SHP77 treated with DMSO at 0.1 percent for 48 hours (cell line): ENCODE results near the gene PTPN12.
A peak's percentile ranks its signal among the peaks of the same experiment; 100 is the strongest.
"Not testable (repeated sequence)": the region's sequence is repeated elsewhere in the genome, so short reads cannot be mapped to it uniquely, and the experiment has no call there.

ENCODE experiments used
- DNase-seq: peaks from one replicate; lab custom pipeline; 2025; lab: John Stamatoyannopoulos, UW

Gene PTPN12

DNA sequence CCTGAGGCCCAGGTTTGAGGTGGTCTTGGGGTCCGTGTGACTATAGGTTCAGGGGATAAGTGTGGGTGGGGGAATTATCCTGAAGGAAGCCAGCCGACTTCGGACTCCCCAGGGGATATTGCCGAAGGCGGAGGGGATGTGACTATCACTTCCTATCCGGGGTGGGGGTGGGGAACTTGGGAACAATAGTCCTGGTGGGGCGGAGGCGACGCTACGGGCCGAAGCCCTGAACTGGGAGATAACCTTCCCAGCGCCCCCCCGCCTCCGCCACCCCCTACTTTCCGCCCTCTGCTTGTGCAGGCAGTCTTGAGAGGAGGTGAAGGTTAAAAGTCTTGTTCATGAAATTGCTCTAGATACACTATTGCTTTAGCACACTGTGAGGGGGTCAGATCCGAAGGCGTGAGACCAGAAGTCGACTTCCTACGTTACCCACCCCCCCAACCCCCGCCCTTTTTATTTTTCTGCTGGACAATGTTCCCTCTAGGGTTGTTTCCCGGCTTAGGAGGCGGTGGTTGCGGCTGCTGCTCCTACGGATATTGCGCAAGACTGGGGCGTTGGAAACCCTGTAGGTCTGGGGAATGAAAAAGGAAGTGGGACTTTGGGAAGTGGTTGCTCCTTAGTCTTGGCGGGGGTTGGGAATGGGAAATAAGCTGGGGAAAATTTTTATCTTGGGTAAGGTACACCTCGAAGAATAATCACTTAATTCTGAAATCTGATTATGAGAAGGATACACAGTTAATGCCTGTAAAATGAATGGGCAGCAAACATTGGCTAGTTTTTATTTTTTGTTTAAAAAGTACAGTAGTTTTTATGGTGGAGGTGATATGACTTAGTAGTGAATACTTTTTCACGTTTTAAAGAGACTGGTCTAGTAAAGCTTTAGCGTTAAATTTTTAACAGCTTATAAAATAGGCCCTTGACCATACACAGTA is 1.5 kb downstream of the PTPN12 start:
- DNase-seq, result peak; percentile 26

DNA sequence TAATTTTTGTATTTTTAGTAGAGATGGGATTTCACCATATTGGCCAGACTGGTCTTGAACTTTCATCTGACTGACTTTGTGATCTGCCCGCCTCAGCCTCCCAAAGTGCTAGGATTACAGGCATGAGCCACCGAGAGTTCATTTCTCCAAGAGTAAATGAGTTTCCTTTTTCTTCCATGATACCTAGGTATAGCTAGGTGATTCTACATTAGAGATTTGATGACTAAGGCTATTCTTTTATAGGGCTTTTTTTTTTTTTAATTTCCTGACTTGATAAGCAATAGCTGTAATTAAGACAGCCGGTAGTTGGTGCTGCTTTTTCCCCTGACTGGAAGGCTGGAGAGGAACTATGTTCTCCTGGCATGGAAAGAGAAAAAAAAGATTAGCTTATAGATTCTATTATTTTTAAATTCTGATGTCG is 3.3 kb downstream of the PTPN12 start:
- DNase-seq, result no peak

DNA sequence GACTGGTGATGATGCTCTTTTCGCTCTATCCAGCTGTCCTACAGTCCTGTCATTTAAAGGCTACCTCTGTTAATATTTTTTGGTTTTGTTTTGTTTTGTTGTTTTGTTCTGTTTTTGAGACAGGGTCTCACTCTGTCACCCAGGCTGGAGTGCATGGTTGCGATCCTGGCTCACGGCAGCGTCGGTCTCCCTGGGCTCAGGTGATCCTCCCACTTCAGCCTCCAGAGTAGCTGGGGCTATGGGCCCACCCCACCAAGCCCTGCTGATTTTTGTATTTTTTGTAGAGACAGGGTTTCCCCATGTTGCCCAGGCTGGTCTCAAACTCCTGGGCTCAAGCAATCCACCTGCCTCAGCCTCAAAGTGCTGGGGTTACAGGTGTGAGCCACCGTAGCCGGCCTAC is 3.9 kb downstream of the PTPN12 start:
- not testable (repeated sequence) for DNase-seq

DNA sequence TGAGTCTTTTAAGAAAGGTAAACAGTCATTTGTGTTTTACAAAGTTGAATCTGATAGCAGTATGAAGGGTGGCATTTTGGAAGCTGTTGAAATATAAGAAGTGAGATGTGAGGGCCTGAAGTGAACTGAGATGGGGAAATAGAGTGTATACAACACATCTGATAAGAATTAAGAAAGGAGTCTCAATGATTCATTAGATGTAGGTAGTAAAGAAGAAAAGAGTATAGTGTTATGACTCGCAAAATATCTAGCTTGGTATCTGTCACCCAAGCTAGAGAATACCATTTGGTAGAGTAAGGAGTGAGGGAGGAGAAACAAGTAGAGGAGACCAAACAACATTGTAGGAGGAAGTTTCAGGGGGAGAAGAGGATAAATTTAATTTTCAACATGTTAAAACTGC is 5.3 kb downstream of the PTPN12 start:
- no peak for DNase-seq

DNA sequence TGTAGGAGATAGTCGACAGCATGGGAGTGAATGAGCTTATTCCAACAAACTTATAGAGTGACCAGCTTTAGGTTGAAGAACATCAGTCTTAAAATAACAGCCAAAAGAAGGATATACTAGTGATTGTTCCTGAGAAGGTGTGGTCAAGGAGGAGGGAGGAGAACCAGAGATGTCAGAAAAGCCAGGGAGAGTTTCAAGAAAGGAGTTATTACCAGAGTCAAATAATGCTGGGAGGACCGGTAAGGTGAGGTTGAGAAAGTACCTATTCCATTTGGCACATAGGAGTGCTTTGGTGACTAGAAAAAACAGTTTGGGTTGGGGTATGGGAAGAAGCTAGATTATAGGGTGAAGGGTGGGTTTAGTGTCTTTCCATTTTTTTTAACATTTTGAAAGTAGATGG is 5.8 kb downstream of the PTPN12 start:
- no peak for DNase-seq

DNA sequence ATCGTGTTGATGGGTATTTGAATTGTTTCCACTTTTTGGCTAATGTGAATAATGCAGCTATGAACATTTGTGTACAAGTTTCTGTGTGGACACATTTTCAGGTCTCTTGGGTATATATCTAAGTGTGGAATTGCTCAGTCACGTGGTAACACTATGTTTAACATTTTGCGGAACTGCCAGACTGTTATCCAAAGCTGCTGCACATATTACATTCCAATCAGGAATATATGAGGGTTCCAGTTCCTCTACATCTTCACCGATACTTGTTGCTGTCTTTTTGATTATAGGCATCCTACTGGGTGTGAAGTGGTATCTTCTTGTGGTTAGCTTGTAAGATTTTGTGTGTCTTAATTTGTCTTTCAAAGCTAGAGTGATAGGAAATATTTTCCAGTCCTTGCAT is 6.8 kb downstream of the PTPN12 start:
- DNase-seq, result no peak

DNA sequence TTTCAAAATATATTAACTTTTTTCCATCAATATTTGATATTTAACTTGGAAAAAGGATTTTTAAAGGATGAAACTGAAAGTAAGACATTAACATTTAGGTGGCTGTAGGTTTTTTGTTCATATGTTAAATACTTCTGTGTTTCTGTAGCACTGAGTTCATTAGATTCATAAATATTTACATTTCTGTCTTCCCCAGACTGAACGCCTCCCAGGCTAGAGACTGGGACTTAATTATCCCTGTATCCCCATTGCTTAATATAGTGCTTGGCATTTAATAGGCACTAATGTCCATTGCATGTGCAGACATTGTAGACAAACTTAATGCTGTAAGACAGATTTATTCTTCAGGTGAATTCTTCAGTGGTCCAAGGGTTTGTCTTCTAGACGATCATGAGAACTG is 7.4 kb downstream of the PTPN12 start:
- DNase-seq, result no peak

DNA sequence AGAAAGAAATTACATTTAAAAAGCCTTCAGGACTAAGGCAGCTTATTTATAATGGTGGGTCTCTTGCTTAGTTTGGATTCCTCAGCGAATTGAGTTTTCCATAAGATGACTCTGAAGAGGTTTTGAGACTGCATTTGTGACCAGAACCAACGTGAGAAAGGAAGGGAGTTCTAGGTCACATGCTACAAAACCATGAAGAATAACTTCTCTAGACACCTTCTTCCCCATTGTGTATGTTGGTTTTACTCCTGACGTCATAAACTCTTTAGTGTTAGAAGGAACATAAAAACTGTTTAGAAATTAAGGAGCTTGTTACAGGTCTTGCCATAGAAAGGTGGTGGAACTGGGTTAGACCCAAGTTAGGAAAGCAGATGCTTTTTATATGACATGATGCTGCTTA is 11.1 kb downstream of the PTPN12 start:
- DNase-seq, result no peak

DNA sequence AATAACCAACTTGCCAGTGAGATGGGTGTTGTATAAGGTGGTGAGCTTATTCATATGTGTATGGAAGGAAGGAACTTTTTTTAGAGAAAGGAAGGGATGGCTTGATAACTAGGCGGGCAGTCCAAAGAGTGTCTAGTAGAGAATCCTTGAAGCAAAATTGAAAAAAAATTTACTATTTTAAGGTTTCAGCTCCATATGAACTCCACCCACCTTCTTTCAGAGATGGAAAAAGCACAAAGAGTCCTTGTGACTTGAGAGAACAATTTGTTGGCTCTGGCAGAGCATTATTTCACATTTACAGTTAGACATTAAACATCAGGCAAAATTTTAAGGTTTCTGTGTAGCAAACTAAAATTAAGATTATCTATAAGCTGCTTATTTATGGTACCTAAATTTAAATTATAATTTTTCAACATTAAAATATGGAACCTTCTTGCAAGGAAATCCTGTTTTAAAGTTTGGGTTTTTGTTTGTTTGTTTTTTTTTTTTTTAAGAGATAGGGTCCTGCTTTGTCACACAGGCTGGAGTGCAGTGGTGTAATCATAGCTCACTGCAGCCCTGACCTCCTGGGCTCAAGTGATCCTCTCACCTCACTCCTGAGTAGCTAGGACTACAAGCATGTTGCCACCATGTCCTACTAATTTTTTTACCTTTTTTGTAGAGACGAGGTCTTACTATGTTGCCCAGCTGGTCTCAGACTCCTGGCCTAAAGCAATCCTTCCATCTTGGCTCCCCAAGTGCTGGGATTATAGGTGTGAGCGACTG is 12.2 kb downstream of the PTPN12 start:
- DNase-seq, result no peak

DNA sequence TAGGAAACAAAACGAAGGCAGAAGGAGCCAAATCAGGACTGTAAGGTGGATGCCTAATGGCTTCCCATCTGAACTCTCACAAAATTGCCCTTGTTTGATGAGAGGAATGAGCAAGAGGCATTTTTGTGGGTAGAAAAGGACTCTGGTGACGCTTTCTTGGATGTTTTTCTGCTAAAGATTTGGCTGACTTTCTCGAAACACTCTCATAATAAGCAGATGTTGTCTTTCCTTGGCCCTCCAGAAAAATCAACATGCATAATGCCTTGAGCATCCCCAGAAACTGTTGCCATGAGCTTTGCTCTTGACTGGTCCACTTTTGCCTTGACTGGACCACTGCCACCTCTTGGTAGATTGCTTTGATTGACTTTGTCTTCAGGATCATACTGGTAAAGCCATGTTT is 13.5 kb downstream of the PTPN12 start:
- no peak for DNase-seq

DNA sequence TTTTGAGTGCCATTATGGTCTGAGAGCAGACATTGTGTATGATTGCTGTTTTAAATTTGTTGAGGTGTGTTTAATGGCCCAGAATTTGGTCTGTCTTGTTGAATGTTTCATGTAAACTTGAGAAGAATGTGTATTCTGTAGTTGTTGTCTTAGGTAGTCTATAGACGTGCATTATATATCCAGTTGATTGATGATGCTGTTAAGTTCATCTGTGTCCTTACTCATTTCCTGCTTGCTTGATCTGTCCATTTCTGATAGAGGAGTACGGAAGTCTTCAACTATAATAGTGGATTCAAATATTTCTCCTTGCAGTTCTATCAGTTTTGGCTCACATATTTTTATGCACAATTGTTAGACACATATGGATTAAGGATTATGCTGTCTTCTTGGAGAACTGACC is 16.0 kb downstream of the PTPN12 start:
- DNase-seq, result no peak

DNA sequence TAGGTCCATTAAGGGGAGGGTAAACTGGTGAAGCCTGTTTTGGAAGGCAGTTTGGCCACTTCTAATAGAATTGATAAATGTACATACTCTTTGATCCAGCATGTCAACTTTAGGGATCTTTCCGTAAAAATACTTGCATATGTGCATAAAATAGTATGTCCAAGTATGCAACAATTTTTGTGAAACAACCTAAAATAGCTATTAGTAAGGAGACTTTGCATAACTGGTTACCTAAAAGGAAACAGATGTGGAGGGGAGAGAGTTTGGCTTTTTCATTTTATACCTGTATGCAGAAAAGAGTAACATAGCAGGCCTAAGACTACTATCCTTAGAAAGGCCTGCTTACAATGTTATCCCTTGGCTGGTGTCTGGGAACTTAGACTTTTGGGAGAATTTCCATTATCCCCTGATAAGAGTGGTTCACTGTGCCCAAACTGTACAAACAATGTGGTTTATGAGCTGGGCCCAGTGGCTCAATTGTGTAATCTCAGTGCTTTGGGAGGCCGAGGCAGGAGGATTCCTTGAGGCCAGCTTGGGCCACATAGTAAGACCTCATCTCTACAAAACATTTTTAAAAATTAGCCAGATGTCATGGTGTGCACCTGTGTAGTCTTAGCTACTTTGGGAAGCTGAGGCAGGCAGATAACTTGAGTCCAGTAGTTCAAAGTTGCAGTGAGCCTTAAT is 21.3 kb downstream of the PTPN12 start:
- no peak for DNase-seq

DNA sequence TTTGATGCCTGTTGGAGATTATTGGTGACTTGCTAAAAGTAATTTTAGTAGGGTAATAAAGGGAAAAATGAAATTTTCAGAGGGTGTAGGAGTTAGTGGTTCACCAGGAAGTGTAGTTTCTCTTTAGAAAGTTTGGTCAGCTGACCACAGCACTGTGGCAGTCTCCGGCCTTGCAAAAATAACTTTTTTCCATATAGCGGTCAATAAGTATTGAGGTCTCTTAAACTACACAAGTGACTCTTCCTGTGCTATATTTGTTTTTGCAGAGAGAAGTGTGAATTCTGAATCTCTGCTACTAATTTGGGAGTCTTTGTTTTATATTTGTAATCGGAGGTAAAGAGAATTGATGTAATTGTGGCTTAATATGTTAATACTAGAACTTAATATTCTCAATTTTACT is 24.3 kb downstream of the PTPN12 start:
- no peak for DNase-seq

DNA sequence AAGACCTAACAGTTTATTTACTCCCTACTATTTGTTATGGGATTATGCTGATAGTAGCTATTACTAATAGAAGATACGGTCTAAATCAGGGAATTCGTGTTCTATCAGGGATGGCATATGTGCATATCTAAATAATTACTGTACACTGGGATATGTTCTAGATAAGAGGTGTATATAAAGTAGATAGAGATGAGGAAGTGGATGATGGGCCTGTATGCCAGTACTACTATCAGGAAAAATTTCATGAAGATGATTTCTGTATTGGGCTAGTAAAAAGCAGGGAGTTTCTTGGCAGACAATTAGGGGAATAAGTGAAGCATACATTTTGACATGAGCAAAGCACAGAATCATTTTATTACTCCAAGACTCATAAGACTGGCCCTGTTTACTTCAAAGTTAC is 26.2 kb downstream of the PTPN12 start:
- no peak for DNase-seq

DNA sequence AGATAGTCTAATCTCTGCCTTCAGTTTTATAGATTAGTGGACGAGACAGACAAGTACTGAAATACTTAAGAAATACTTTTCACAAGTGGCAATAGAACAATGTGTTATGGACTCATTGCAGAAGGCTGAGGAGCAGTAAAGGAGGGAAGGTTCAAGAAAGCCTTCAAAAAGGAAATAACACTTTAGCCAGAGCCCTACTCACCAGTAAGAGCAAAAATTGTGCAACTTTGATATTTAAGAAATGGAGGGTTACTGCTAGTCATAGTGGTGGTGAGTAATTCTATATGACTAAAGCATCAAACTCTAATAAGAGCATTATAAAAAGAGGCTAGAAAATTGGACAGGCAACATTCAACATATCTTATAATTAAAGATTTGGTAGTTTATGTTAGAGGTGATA is 28.8 kb downstream of the PTPN12 start:
- DNase-seq, result no peak

DNA sequence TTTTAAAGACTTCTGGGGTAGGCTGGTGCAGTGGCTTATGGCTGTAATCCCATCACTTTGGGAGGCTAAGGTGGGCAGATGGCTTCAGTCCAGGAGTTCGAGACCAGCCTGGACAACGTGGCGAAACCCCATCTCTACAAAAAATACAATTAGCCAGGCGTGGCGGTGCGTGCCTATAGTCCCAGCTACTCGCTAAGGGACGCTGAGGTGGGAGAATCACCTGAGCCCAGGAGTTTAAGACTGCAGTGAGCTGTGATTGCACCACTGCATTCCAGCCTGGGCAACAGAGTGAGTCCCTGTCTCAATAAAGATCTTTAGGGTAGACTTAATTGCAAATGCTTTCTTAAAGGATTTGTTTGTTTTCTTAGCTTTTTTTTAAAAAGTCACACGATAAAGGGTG is 29.3 kb downstream of the PTPN12 start:
- no peak for DNase-seq

DNA sequence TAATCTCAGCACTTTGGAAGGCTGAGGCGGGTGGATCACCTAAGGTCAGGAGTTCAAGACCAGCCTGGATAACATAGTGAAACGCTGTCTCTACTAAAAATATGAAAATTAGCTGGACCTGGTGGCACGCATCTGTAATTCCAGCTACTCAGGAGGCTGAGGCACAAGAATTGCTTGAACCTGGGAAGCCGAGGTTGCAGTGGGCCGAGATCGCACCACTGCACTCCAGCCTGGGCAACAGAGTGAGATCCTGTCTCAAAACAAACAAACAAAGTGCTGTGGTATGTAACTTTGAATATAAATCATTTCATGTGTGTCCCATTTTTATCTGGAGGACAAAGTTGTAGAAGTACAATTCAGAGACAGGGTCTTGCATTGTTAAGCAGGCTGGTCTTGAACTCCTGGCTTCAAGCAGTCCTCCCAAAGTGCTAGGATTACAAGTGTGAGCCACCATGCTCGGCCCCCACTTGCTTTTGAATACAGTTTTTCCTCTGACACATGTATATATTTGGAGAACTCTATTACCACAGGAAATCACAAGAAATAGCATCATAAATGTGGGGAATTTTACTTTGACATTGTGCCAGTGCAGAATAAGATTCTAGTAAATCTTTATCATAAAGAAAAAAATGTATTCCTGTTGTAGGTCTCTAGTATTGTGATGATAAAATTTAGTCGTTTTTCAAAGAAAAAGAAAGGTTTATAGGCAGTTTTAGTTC is 32.6 kb downstream of the PTPN12 start:
- DNase-seq, result no peak

DNA sequence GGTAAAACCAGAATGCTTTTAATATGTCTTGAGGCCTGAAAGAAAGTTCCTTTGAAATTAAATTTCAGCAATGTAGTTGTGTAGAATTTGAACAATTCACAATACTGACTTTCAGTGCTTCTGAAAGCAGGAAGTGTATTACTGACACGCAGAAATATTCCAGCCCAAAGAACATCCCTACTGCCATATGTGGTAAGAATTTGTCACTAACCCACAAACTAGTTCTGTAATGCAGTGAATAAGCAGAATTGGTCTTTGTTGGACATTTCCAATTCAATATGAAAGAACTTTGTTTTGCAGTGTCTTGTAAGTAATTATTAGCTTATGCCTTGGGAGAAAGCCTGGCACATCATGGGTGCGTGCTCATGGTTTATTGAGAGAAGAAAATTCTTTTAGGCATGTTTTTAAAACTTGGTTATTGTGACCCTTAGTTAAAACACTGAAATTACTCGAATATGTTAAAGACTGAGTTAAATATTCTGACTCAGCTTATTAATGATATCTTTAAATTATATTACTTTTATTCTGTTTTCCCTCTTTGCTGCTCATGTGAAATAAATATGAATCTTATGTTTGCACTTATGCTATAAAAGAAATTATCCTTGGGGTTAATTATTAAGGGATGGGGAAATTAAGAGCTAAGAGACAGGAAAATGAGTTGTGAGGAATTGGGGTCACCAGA is 33.4 kb downstream of the PTPN12 start:
- DNase-seq, result no peak

DNA sequence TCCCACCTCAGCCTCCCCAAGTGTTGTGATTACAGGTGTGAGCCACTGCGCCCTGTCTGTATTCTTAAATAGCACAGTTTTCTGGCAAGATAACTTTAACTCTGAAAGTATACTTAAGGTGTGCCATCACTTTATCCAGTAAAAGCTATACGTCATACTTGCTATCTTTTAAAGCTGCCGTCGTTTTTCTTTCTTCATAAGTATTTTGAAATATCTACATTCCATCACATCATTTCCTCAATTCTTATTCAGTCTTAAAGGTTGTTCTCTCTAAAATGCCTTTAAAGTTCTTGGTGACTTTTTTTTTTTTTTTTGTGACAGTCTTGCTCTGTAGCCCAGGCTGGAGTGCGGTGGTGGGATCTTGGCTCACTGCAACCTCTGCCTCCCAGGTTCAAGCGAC is 34.7 kb downstream of the PTPN12 start:
- DNase-seq, result no peak

DNA sequence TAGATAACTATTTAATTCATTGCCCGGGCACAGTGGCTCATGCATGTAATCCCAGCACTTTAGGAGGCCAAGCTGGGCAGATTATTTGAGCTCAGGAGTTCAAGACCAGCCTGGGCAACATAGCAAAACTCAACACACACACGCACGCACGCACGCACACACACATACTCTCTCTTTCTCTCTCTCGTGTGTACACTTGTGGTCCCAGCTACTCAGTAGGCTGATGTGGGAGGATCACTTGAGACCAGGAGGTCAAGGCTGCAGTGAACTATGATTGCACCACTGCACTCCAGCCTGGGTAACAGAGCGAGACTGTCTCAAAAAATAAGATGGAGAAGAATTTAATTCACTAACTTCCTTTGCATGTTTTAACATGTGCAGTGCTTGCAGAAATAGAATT is 38.1 kb downstream of the PTPN12 start:
- no peak for DNase-seq

DNA sequence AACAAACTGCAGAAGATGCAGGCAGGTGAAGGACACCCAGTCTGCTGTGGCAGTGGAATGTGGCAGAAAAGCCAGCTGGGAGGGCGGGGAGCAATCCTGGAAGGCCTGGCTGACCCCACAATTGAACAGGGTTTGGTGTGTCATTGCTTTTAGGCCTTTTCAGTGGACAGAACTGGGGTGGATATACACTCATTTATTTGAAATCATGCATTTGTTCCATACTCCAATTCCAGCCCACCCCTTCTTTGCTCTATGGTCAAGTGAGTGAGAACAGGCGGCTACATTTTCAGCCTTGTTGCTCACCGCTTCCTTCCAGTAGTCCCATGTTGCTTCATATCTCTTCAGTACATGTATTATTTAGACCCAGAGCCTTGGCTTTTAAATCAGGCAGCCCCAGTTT is 39.8 kb downstream of the PTPN12 start:
- DNase-seq, result no peak

DNA sequence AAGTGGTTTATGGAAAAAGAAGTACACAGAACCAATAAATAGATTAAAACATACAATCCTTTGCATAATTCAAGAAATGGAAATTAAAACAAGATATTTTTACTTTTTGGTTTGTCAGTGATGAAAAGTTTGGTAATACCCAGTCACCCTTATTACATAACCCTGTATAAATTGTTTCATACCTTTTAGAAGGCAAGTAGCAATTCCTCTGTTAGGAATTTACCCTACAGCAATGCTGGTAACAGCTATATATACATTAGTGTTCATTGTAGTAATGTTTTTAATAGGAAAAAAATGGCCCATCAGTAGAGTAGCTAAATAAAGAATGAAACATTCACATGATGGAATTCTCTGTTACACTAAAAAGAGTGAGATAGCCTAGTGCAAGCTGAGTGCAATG is 42.7 kb downstream of the PTPN12 start:
- no peak for DNase-seq
